Gastroesophageal sphincter (tissue), 3 donors: Measurements from ENCODE around the gene SGIP1.

Experiments
- CTCF ChIP-seq, 4 experiments: fragments of 200-600 bp in 2 of 4; fragments of 450-650 bp in 2 of 4; sonication (generic) in 1 of 4; IDR thresholded peaks; one replicate each; pipeline ENCODE4 v1.5.1; 2017 to 2019; ENCODE audit warnings: antibody characterized with exemption in 4 of 4, mild to moderate bottlenecking in 2 of 4, moderate library complexity in 2 of 4
- EP300 ChIP-seq: sonication (generic); formaldehyde crosslinking; IDR thresholded peaks from one replicate; pipeline ENCODE4 v1.6.1; 2017; ENCODE audit warnings: antibody characterized with exemption, mild to moderate bottlenecking
- POLR2A ChIP-seq, 2 donors: fragments of 450-650 bp; IDR thresholded peaks; one replicate each; pipeline ENCODE4 v1.6.1; 2017; ENCODE audit warnings: antibody characterized with exemption in 2 of 2, mild to moderate bottlenecking in 2 of 2, moderate library complexity in 1 of 2
- POLR2AphosphoS5 ChIP-seq: sonication (generic); formaldehyde crosslinking; IDR thresholded peaks from one replicate; pipeline ENCODE4 v1.6.1; 2017; ENCODE audit warnings: antibody characterized with exemption

GRCh38 chr1:66774438-66774837, 240.5 kb downstream of the SGIP1 start:
- TF ChIP-seq CTCF (IDR thresholded peaks at IDR 0.05) (no peak), POLR2A (IDR thresholded peaks at IDR 0.05) (no peak), POLR2AphosphoS5 (no peak), EP300 (no peak)
